Heart right ventricle (tissue), 16 donors: ENCODE data around the gene ZNF683. TPM values are rescaled to one million over a fixed set of nuclear protein-coding genes. Genes with fewer than 3 reads are reported as not detected.

ENCODE experiments used
- ATAC-seq, 8 donors: fragments of 200-7000 bp; cut with Tn5 transposase; one replicate each; pipeline ENCODE4 v1.9.1; 2020; ENCODE audit warnings: mild to moderate bottlenecking in 8 of 8, moderate library complexity in 8 of 8, moderate number of reproducible peaks in 1 of 8
- DNase-seq, 2 donors: peaks; one replicate each; pipeline ENCODE4 v3.0.0-alpha.2; 2020
- H3K27ac ChIP-seq, 10 donors: fragments of 200-600 bp; sonication (generic) in 2 of 10; one replicate each; pipeline versions ENCODE4 v1.5.0 to v1.8.0; 2020 to 2022; ENCODE audit warnings: mild to moderate bottlenecking in 3 of 10
- H3K27me3 ChIP-seq, 7 donors: fragments of 200-600 bp; one replicate each; pipeline ENCODE4 v1.8.0; 2021 to 2022; ENCODE audit warnings: mild to moderate bottlenecking in 2 of 7
- H3K36me3 ChIP-seq, 9 donors: fragments of 200-600 bp; sonication (generic) in 1 of 9; one replicate each; pipeline versions ENCODE4 v1.5.0 to v1.8.0; 2020 to 2022; ENCODE audit warnings: mild to moderate bottlenecking in 2 of 9
- H3K4me1 ChIP-seq, 9 donors: fragments of 200-600 bp; sonication (generic) in 1 of 9; one replicate each; pipeline versions ENCODE4 v1.5.0 to v1.8.0; 2020 to 2022; ENCODE audit warnings: mild to moderate bottlenecking in 4 of 9
- H3K4me3 ChIP-seq, 10 donors: fragments of 200-600 bp; sonication (generic) in 2 of 10; one replicate each; pipeline versions ENCODE4 v1.5.0 to v1.8.0; 2020 to 2022; ENCODE audit warnings: mild to moderate bottlenecking in 7 of 10, moderate library complexity in 2 of 10
- H3K9me3 ChIP-seq, 11 donors: fragments of 200-600 bp in 10 of 11; sonication (generic) in 2 of 11; one replicate each; pipeline versions ENCODE4 v1.5.0 to v1.8.0; 2013 to 2022; ENCODE audit warnings: mild to moderate bottlenecking in 2 of 11, control low read depth in 1 of 11, moderate library complexity in 1 of 11
- CTCF ChIP-seq, 9 donors: fragments of 200-600 bp; sonication (generic) in 2 of 9; IDR thresholded peaks; one replicate each; pipeline versions ENCODE4 v1.5.0 to v1.8.0; 2021 to 2022; ENCODE audit warnings: antibody characterized with exemption in 9 of 9, mild to moderate bottlenecking in 5 of 9, moderate library complexity in 1 of 9
- WGBS, 2 donors: extraction: QIAGEN DNeasy Blood & Tissue Kit; methylation state at CpG; one replicate each; pipeline ENCODE4 v1.1.7; 2013; ENCODE audit warnings: inconsistent platforms in 1 of 2; 5-methylcytosine and 5-hydroxymethylcytosine counted together
- intact Hi-C, 10 donors: fragments of 100-400 bp; cut with DNase I; formaldehyde crosslinking; loops; one replicate each; pipeline versions ENCODE4 v1.11.1 to v1.14.2; 2022
- polyA plus RNA-seq, 2 donors: library from polyadenylated mRNA; stranded (reverse); fragments of 200-250 nt; gene quantifications; one replicate each; pipeline ENCODE4 v1.2.3, GENCODE V29; 2013
- total RNA-seq, 10 donors: library from RNA; stranded (reverse); fragmentation: NEBNext Ultra II Directional in 3 of 10; extraction: Animal tissue kit (Norgen Biotek cat#: 25700) in 3 of 10; gene quantifications; one replicate each; pipeline versions ENCODE4 v1.2.1 to v1.2.4, GENCODE V29; 2021 to 2023
- donor health status: Arrhythmogenic right ventricular cardiomyopathy.
- donor health status: ischemic (EF 13 %, LVEDD 7.1; RV severe dilation, severe dysfunction).
- donor health status: healthy with polysubstance abuse.
- donor health status: DM: no; HTN: yes; CAD: no.
- donor health status: DM: no; HTN: no; CAD: no.
- donor health status: ischemic (EF 25% LVEDD 6.9; RV normal size, moderate dysfunction).
- donor health status: ischemic (EF 25% LVEDD 5.7; RV mildly dilated, moderate dysfunction).
- donor health status: healthy.
- donor health status: DM: yes; HTN: yes; CAD: no.
- donor health status: Ischemic cardiomyopathy.
- donor health status: ischemic (EF 35%, LVEDD 5.7; RV mildly dilated, moderate dysfunction).
- donor health status: nonischemic (EF 11% LVEDD 7.7; RV severe dilation, severe dysfunction).
- donor health status: DM: yes; HTN: yes; CAD: no.
- donor health status: PGD.
- donor health status: ischemic (EF 29% LVEDD 5.4; RV normal size, mild dysfunction).
- donor health status: nonischemic (EF 23%, LVEDD 6.1; RV moderate dilation, normal function).

ZNF683 gene
- total and polyA plus RNA-seq, 12 donors, result 0.04 to 1.3 (median 0.15) TPM; not detected in 9

GRCh38 chr1:26317612-26318337, 54.8 kb downstream of the ZNF683 start, which contains the start of gene CD52:
Gene CD52 (plus strand): TSS chr1:26317958. CDS start chr1:26318018, 60 bp downstream.
- no peaks in the 10 kb centered on the region for H3K9me3 ChIP-seq
- intact Hi-C loops, result loop anchor here in 2 of 10 donors (5.0 to 10.0 kb wide), 2 partner anchors 45 to 143 kb away; partner anchors contain the start of genes CNKSR1 (in 1 of the 2) and ZNF593OS (in 1 of the 2)
- DNase-seq (no peak), ATAC-seq (peak in 2 of 8 donors; percentile 6 to 36)
- H3K36me3 ChIP-seq, result peaks cover 0 to 10% (median 0%) of the 10 kb centered on the region in 9 donors
- H3K27ac ChIP-seq, result peak within 1 kb of the TSS in 7 of 10 donors; percentile 23 to 89 (median 55)
- WGBS, 2 donors, result 67 to 70% methylated on average over 12 of the region's 12 CpGs
- no peak for TF ChIP-seq CTCF (IDR thresholded peaks at IDR 0.05)
- H3K4me1 ChIP-seq, result peaks cover 0 to 81% (median 21%) of the 10 kb centered on the region in 9 donors
- no peaks in the 10 kb centered on the region for H3K27me3 ChIP-seq
- peak within 1 kb of the TSS in 7 of 10 donors; percentile 5 to 59 (median 12) for H3K4me3 ChIP-seq

- Histone ChIP-seq H3K9me3 (no peaks in the 10 kb centered on the region), H3K4me1 (peaks cover 0 to 81% (median 21%) of the 10 kb centered on the region in 9 donors), H3K27ac (peak overlapping the region in 5 of 10 donors; percentile 23 to 89 (median 62)), H3K27me3 (no peaks in the 10 kb centered on the region), H3K4me3 (peak overlapping the region in 1 of 10 donors; percentile 59), H3K36me3 (peaks cover 0 to 4% (median 0%) of the 10 kb centered on the region in 9 donors)
- DNase-seq (no peak), ATAC-seq (no peak)
- intact Hi-C loops, result loop anchor here in 2 of 10 donors (5.0 to 10.0 kb wide), 2 partner anchors 45 to 142 kb away; partner anchors contain the start of genes CNKSR1 (in 1 of the 2) and ZNF593OS (in 1 of the 2)
- 87 to 89% methylated on average over 2 of the region's 2 CpGs for WGBS, 2 donors
- TF ChIP-seq CTCF (IDR thresholded peaks at IDR 0.05), result no peak
These were observed 55.4 kb downstream of the ZNF683 start for GRCh38 chr1:26317146-26317545.

- DNase-seq (no peak), ATAC-seq (no peak)
- TF ChIP-seq CTCF (IDR thresholded peaks at IDR 0.05), result no peak
- Histone ChIP-seq H3K36me3 (no peaks in the 10 kb centered on the region), H3K4me3 (no peak overlapping the region), H3K9me3 (no peaks in the 10 kb centered on the region), H3K27ac (peak overlapping the region in 1 of 10 donors; percentile 89), H3K4me1 (peaks cover 0 to 73% (median 16%) of the 10 kb centered on the region in 9 donors), H3K27me3 (no peaks in the 10 kb centered on the region)
- intact Hi-C loops, result loop anchor here in 2 of 10 donors (5.0 to 10.0 kb wide), 2 partner anchors 44 to 141 kb away; partner anchors contain the start of genes CNKSR1 (in 1 of the 2) and ZNF593OS (in 1 of the 2)
- WGBS, 2 donors, result 86 to 89% methylated on average over 8 of the region's 8 CpGs
These were observed 56.4 kb downstream of the ZNF683 start for GRCh38 chr1:26315874-26316850.
